HCT116 (cell line): ENCODE results near the gene SRR. TPM values are rescaled to one million over a fixed set of nuclear protein-coding genes. Genes with fewer than 3 reads are reported as not detected.

Experiments used
- ATAC-seq: fragments of 200-7000 bp; cut with Tn5 transposase; 2 replicates; pipeline ENCODE4 v1.9.1; 2020; ENCODE audit warnings: mild to moderate bottlenecking, moderate library complexity
- BruUV-seq: library from RNA; stranded (reverse); fragments of 400-500 nt; replicated peaks from 2 replicates; lab custom pipeline; 2021; lab: Mats Ljungman, UMichigan
- CTCF ChIA-PET: fragments of 300-600 bp; sonication (Branson Sonifier 250); formaldehyde crosslinking; loops from one replicate; lab custom pipeline; 2021; ENCODE audit warnings: antibody characterized with exemption; lab: Charles Lee
- POLR2A ChIA-PET: fragments of 300-600, 350-600 bp; sonication (Branson Sonifier 250); formaldehyde crosslinking; loops from one replicate; lab custom pipeline; 2021; ENCODE audit warnings: antibody characterized with exemption; lab: Charles Lee
- RAD21 ChIA-PET, 2 experiments: fragments of 300-600 bp; sonication (Branson Sonifier 250); formaldehyde crosslinking; loops; one replicate each; lab custom pipeline; 2023; ENCODE audit warnings: low total read pairs in 2 of 2; ENCODE audit not compliant: uncharacterized antibody in 2 of 2, unreplicated experiment in 2 of 2, low non-redundant PET in 1 of 2; lab: Charles Lee
- DNase-seq: peaks from one replicate; pipeline ENCODE4 v3.0.0-alpha.2; 2010; ENCODE audit warnings: low read depth, low spot score
- H2AFZ ChIP-seq: fragments of 200-600 bp; shearing (Covaris generic), sonication (generic); 2 replicates; pipeline ENCODE4 v1.6.1; 2017; ENCODE audit warnings: low read depth, mixed run types, mixed read lengths, antibody characterized with exemption, low read length; ENCODE audit not compliant: poor library complexity, severe bottlenecking
- H3K27ac ChIP-seq: 2 replicates; pipeline ENCODE4 v1.5.1; 2012; ENCODE audit warnings: low read depth, low read length
- H3K27me3 ChIP-seq: fragments of 200-600 bp; sonication (generic); 2 replicates; pipeline ENCODE4 v1.6.1; 2016; ENCODE audit warnings: mixed run types, low read length, mixed read lengths; ENCODE audit not compliant: insufficient read depth
- H3K36me3 ChIP-seq, 2 experiments: fragments of 200-500 bp in 1 of 2; fragments of 200-600 bp in 1 of 2; sonication (Bioruptor generic) in 1 of 2; sonication (generic) in 1 of 2; 2 replicates each; pipeline versions ENCODE4 v1.5.1 to v1.6.1; 2014 to 2016; ENCODE audit warnings: low read length in 2 of 2, inconsistent platforms in 1 of 2, mixed read lengths in 1 of 2, mixed run types in 1 of 2; ENCODE audit not compliant: insufficient read depth in 2 of 2, control insufficient read depth in 1 of 2
- H3K4me1 ChIP-seq, 2 experiments: fragments of 200-600 bp in 1 of 2; sonication (generic) in 1 of 2; 2 replicates each; pipeline versions ENCODE4 v1.5.1 to v1.6.1; 2012 to 2017; ENCODE audit warnings: low read length in 2 of 2, inconsistent platforms in 1 of 2, mild to moderate bottlenecking in 1 of 2, mixed read lengths in 1 of 2, mixed run types in 1 of 2, moderate library complexity in 1 of 2; ENCODE audit not compliant: insufficient read depth in 2 of 2, control insufficient read depth in 1 of 2
- H3K4me2 ChIP-seq: fragments of 200-600 bp; sonication (generic); 2 replicates; pipeline ENCODE4 v1.6.1; 2017; ENCODE audit warnings: mixed run types, low read length, mixed read lengths
- H3K4me3 ChIP-seq, 2 experiments: fragments of 200-600 bp in 1 of 2; sonication (generic) in 1 of 2; replicated peaks in 1 of 2; 2 replicates each; pipeline ENCODE4 v1.5.1; 2011 to 2016; ENCODE audit warnings: low read length in 2 of 2, control low read depth in 1 of 2, low read depth in 1 of 2, mild to moderate bottlenecking in 1 of 2, mixed read lengths in 1 of 2, mixed run types in 1 of 2
- H3K79me2 ChIP-seq: fragments of 200-600 bp; sonication (generic); 2 replicates; pipeline ENCODE4 v1.6.1; 2017; ENCODE audit warnings: mild to moderate bottlenecking, mixed run types, low read length, moderate library complexity, mixed read lengths; ENCODE audit not compliant: insufficient read depth
- H3K9ac ChIP-seq: fragments of 200-600 bp; sonication (generic); 2 replicates; pipeline ENCODE4 v1.6.1; 2016; ENCODE audit warnings: low read length, mixed read lengths
- H3K9me2 ChIP-seq: fragments of 200-600 bp; sonication (generic), shearing (Covaris generic); 2 replicates; pipeline ENCODE4 v1.6.1; 2017; ENCODE audit warnings: mixed run types, mild to moderate bottlenecking, moderate library complexity; ENCODE audit not compliant: insufficient read depth
- H3K9me3 ChIP-seq, 2 experiments: fragments of 200-500 bp in 1 of 2; fragments of 200-600 bp in 1 of 2; sonication (Bioruptor generic) in 1 of 2; sonication (generic) in 1 of 2; 2 replicates each; pipeline ENCODE4 v1.6.1; 2014 to 2017; ENCODE audit warnings: low read length in 2 of 2, mixed read lengths in 2 of 2, inconsistent platforms in 1 of 2, low read depth in 1 of 2, mild to moderate bottlenecking in 1 of 2, mixed run types in 1 of 2, moderate library complexity in 1 of 2; ENCODE audit not compliant: control insufficient read depth in 1 of 2, insufficient read depth in 1 of 2
- H4K20me1 ChIP-seq: fragments of 200-600 bp; sonication (generic), shearing (Covaris generic); 2 replicates; pipeline ENCODE4 v1.6.1; 2017; ENCODE audit warnings: mixed run types, mild to moderate bottlenecking, moderate library complexity; ENCODE audit not compliant: insufficient read depth
- CEBPB ChIP-seq: IDR thresholded peaks from 2 replicates; pipeline ENCODE4 v1.6.1; 2012; ENCODE audit warnings: low read depth
- EGR1 ChIP-seq: IDR thresholded peaks from 2 replicates; pipeline ENCODE4 v1.6.1; 2012; ENCODE audit warnings: low read depth
- EZH2phosphoT487 ChIP-seq: fragments of 200-600 bp; IDR thresholded peaks from 2 replicates; pipeline ENCODE4 v1.6.1; 2018; ENCODE audit warnings: antibody characterized with exemption, borderline replicate concordance
- FOSL1 ChIP-seq: IDR thresholded peaks from 2 replicates; pipeline ENCODE4 v1.6.1; 2012; ENCODE audit warnings: low read depth
- JUND ChIP-seq: IDR thresholded peaks from 2 replicates; pipeline ENCODE4 v1.6.1; 2012
- MAX ChIP-seq: IDR thresholded peaks from 2 replicates; pipeline ENCODE4 v1.6.1; 2012
- POLR2AphosphoS5 ChIP-seq: IDR thresholded peaks from 2 replicates; pipeline ENCODE4 v1.6.1; 2011; ENCODE audit warnings: mild to moderate bottlenecking, low read depth, low read length, moderate library complexity
- SP1 ChIP-seq: IDR thresholded peaks from 2 replicates; pipeline ENCODE4 v1.6.1; 2012; ENCODE audit warnings: low read depth
- intact Hi-C: fragments of 100-400 bp; cut with micrococcal nuclease; formaldehyde crosslinking; loops from 2 replicates; pipeline ENCODE4 v1.10.0; 2022
- total RNA-seq: library from RNA; stranded (reverse); gene quantifications from one replicate; pipeline ENCODE4 v1.2.1, GENCODE V29; 2021; ENCODE audit not compliant: unreplicated experiment
- TF ChIP-seq, protein P1 (sequence below): IDR thresholded peaks from 2 replicates; pipeline ENCODE4 v1.6.1; 2011; ENCODE audit warnings: mild to moderate bottlenecking, low read length, moderate library complexity; ENCODE audit not compliant: insufficient replicate concordance; ENCODE audit errors: extremely low read depth

Gene SRR
- total RNA-seq, 1 experiment from 2014 or later, result 15.1 TPM

GRCh38 chr17:2338315-2338657 is 34.5 kb downstream of the SRR start (continued):
- TF ChIP-seq CEBPB (no peak), POLR2AphosphoS5 (no peak)
- TF ChIP-seq, protein P1, sequence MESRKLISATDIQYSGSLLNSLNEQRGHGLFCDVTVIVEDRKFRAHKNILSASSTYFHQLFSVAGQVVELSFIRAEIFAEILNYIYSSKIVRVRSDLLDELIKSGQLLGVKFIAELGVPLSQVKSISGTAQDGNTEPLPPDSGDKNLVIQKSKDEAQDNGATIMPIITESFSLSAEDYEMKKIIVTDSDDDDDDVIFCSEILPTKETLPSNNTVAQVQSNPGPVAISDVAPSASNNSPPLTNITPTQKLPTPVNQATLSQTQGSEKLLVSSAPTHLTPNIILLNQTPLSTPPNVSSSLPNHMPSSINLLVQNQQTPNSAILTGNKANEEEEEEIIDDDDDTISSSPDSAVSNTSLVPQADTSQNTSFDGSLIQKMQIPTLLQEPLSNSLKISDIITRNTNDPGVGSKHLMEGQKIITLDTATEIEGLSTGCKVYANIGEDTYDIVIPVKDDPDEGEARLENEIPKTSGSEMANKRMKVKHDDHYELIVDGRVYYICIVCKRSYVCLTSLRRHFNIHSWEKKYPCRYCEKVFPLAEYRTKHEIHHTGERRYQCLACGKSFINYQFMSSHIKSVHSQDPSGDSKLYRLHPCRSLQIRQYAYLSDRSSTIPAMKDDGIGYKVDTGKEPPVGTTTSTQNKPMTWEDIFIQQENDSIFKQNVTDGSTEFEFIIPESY, result no peak

- intact Hi-C loops, result no loop called here
- Histone ChIP-seq H3K36me3 (peaks cover 13 to 14% of the 10 kb centered on the region in 2 experiments; a peak in 3 of 4 replicates), H3K27me3 (no peaks in the 10 kb centered on the region), H3K4me3 (no peak overlapping the region), H3K4me2 (peak overlapping the region; percentile 19; the same call in 1 of the 2 replicates), H3K4me1 (peaks cover 23 to 36% of the 10 kb centered on the region in 2 experiments), H4K20me1 (no peaks in the 10 kb centered on the region), H3K9me2 (no peaks in the 10 kb centered on the region), H3K9me3 (no peaks in the 10 kb centered on the region), H3K79me2 (peaks cover 11% of the 10 kb centered on the region; the same call in 1 of the 2 replicates), H2AFZ (no peak overlapping the region), H3K9ac (no peak overlapping the region), H3K27ac (no peak overlapping the region)
- POLR2A ChIA-PET, result interaction anchor here (1.1 kb wide), 1 partner anchor 8 kb away, joined by 5 read pairs; no protein-coding TSS in a partner anchor
- CTCF ChIA-PET, result no interaction called here
- no peak for TF ChIP-seq EGR1
- TF ChIP-seq EZH2phosphoT487, result no peak
- TF ChIP-seq FOSL1, result peak; percentile 65
- TF ChIP-seq SP1, result peak; percentile 48
- TF ChIP-seq JUND, result peak; percentile 67
- 0 out of 2 replicates have a peak, but pooled peaks have one; percentile 19 for TF ChIP-seq MAX
- RAD21 ChIA-PET, result no interaction called here
- peak; percentile 50; the same call in 1 of the 2 replicates for ATAC-seq
- BruUV-seq, result no TSS peak
- DNase-seq, result no peak
Measured at GRCh38 chr17:2343421-2343820, 39.7 kb downstream of the SRR start.
